Activated CD8-positive, alpha-beta memory T cell treated with anti-CD3 and anti-CD28 coated beads for 48 hours (primary cell): ENCODE data around the gene RPP25L.

Experiments used
- DNase-seq, 3 experiments: peaks; one replicate each; pipeline ENCODE4 v3.0.0-alpha.2; 2020; ENCODE audit warnings: low read depth in 2 of 3, low spot score in 2 of 3

Gene RPP25L

DNA sequence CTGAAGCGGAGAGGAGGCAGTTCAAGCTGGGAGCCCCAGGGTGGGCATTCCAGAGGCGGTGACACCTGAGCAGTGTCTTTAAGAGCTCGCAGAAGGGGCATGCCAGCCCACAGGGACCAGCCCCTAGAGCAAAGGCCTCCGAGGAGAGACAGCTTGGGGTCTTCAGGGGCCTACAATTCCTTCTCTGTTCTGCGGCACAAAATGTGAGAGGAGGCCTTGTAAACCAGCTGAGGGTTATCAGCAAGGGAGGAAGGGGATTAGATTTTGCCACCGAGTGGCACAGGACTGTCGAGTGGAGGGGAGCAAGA is 26.2 kb upstream of the RPP25L start:
- no peak for DNase-seq

DNA sequence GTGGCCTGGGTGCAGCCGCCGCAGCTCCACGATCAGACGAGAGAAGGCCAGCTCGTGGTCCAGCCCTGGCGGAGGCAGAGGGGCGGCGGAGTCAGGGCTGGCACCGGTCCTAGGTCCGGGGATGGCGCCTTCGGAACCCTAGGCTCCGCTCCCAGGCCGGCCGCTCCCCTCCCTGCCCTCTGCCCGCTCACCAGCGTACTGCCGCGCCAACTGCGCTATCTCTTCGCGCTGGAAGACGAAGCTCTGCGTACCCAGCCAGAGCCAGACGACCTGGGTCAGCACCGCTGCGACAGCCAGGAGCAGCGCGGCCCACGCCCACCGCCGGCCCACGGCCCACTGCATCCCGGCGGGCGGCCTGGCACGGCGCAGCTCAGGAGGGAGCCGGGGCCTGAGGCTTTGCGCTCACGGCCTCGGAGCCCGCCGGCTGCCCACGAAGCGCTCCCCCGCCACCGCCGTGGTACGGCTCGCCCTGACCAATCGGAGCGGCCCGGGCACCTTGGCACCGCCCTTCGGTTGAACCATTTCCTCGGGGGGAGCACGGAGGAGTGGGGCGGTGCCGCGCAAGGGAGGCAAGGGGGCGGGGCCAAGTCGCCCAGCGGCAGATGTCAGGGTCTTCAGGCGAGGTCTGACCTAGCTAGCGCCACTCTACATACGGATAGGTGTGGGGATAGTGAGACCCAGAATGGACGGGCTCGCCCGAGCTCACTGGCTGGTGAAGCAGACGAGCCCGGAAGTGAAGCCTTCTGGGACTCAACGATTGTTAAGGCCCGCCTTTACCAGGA is 25.6 kb upstream of the RPP25L start, which contains the start of gene SIGMAR1:
Gene SIGMAR1, minus strand, starts transcription at position 432 of the 782 bp plus-strand sequence. Its CDS starts 90 bp downstream, at position 342.
- peak; percentile 81 to 90 (median 89) for DNase-seq

DNA sequence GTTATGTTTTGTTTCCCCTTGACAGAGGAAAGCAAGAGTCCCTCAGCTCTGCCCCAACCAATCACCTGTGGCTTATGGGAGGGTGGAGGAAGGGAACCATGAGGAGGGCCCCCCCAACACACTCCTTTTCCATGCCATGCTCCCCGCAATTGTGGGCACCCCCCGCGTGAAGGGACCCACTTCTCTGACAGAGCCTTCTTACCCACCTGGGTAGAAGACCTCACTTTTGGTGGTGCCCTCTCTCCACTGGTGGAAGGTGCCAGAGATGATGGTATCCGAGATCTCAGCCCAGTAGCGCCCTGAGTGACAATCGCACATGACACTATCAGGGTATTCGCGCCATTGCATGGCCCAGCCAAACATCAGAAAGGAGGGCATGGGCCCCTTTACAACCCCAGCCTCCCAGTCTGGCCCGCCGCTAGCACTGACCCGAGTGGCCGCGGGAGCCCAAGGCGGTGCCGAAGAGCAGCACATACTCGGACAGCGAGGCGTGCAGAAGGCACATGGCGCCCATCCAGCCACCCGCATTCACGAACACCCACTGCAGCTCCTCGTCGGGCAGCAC is 25.0 kb upstream of the RPP25L start:
- DNase-seq = no peak

DNA sequence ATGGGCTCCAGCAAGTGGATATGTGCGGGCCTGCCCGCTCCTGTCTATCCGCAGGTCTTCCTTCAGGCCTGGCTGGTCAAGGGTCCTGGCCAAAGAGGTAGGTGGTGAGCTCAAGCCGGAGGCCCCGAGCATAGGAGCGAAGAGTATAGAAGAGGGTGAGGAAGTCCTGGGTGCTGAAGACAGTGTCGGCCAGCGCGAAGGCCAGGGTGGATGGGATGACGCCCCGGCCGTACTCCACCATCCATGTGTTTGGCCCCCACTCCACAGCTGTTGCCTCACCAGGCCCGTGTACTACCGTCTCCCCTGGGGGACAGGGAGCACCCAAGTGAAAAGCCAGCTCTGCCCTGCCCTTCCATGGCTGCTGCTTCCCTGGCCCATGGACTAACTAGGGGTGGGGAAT is 23.7 kb upstream of the RPP25L start:
- no peak for DNase-seq

DNA sequence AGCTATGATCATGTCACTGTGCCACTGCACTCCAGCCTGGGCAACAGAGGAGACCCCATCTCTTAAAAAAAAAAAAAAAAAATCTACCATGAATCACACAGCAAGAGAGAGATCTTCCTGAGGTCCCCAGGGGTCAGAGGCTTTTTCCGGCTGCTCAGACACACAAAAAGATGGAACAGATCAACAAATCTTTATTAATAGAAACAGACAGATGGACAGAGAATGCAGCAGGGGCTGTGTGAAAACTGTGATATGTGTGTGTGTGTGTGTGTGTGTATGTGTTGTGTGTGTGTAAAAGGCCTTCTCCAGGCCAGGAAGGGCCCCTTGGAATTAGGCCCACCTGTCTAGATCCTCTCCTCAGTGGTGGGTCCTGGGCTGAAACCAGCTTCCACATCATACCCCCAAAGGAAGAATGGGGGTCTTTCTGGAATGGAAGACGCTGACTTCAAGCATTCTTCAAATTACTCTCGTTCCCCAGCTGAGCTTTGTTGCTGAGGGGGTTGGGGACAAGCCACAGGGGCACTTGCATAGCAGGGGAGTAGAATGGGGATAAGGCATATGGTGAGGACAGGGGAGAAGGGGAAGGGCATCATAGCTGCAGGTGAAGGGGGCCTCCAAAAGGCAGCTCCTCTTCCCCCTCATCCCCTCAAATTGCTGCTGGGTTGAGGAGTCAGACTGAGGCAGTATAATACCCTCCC is 22.8 kb upstream of the RPP25L start:
- no peak for DNase-seq

DNA sequence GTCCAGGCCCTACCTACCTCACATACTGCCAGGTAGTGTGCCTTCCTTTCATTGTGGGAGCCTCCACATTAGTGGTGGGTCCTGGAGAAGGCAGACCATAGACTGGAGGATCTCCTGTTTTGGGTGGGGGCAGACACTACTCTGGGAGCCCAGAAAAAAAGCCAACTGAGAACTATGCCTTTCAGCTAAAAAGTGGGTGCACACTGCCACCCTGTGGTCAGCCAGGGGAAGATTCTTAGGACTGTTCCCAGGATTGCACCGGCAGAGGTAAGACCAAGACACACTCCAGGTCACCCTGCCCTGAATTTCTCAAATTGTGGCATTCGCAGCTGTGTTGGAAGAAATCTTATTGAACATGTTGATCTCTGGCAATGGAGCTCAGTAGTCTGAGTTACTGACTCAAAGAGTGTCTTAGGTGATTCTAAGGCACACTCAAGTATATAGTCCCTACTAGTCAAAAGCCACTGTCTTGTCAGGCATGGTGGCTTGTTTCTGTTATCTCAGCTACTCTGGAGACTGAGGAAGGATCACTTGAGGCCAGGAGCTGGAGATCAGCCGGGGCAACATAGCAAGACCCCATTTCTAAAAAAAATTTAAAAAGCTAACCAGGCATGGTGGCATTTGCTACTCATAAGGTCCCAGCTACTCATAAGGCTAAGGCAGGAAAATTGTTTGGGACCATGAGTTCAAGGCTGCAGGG is 22.1 kb upstream of the RPP25L start:
- DNase-seq = peak in 1 of 3 experiments; percentile 40

DNA sequence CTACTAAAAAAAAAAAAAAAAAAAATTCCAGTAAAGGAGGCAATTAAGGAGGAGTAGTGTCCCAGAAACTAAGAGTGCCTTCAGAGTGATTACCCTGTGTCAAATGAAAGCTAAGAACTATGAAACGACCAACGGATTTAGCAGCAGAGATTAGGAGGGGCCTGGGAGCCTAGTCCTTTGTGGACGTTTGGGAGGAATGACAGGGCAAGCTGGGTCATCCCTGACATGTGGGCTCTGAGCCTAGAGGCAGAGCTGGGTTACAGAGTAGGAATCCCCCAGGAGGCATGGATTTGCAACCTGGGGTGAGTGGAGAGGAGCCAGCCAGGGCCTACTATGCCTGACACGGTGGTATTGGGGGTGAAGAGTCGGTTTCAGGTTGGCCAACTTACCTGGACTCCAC is 21.3 kb upstream of the RPP25L start:
- DNase-seq = no peak

DNA sequence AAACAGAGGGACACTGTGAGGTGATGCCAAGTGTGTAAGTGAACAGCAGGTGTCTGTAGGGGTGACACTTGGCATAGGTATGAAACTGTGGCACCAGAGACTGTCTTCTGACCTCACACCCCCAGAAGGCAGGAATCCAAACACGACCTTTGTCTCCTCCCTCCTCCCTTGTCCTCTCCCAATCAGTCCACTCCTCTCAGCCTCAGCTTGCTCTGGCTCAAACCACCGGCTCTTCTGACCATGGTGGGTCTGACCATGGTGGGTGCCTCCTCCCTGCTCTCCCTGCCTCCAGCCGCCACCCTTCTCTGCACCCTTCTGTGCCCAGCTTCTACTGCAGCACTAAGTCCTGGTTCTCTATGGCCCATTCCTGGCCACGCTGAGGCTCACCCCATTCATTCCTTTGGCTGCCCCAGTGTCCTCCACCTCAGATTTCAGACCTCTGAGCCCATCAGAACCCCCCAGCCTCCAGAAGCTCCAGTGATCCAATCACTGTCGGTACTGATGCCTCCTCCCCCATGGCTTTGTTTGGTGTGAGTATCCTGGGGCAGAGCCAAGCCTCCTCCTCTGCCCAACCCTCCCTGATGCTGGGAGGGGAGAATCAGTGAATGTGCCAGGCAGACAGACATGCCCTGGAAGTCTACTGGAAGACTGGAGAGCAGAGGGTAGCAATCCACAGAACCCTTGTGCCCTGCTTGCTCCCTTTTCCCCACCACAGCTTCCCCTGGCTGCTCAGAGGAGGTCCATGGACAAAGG is 18.7 kb upstream of the RPP25L start:
- DNase-seq = no peak

DNA sequence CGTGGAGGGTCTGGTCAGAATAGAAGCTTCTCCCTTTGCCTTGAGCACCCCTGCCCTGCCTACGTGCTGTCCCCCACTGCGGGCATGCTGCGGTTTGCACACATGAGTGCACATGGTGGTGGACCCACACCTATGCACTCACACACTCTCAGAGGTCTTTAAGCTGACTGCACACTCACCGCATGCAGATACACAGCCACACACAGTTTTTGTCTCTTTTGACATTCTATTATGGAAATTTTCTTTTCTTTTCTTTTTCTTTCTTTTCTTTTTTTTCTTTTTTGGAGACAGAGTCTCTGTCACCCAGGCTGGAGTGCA is 17.6 kb upstream of the RPP25L start:
- DNase-seq = no peak

DNA sequence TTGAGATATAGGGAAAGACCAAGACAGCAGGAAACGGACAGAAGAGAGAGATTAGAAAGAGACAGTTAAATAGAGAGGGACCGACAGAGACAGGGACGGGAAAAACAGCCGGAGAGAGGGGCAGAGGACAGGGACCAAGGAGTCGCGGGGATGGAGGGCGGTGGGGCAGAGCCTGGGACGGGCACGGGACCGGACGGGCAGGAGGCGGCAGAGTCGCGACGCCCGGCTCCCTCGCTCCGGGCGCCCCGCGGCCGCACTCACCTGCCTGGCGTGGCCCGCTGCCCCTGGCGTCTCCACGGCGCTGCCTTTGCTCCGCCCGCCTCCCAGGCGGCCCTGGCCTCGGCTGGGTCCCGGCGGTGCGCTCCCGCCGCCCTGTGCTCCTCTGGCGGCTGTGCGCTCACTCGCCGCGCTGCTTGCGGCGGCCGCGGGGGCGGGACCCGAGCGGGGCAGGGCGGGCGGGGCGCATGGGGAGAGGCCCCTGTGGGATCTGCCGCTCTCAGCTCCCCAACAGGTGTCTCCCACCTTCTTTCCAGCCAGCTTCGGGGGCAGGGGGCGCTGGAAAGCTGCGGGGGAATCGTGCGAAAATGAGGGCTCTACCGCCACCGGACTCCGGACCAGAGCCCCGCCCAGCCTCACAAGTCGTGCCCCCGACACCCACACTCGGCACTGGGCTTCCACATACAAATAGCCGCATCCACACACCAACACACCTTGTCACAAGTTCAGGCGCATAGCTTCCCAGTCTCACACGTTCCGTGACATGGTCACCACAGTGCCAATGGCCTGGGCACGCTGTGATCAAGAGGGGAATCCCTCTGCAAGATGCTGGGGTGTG is 17.0 kb upstream of the RPP25L start, which contains the start of gene ARID3C:
Gene ARID3C, minus strand, starts transcription at position 411 of the 835 bp plus-strand sequence. CDS start 1,052 bp downstream, outside the sequence.
- no peak for DNase-seq

DNA sequence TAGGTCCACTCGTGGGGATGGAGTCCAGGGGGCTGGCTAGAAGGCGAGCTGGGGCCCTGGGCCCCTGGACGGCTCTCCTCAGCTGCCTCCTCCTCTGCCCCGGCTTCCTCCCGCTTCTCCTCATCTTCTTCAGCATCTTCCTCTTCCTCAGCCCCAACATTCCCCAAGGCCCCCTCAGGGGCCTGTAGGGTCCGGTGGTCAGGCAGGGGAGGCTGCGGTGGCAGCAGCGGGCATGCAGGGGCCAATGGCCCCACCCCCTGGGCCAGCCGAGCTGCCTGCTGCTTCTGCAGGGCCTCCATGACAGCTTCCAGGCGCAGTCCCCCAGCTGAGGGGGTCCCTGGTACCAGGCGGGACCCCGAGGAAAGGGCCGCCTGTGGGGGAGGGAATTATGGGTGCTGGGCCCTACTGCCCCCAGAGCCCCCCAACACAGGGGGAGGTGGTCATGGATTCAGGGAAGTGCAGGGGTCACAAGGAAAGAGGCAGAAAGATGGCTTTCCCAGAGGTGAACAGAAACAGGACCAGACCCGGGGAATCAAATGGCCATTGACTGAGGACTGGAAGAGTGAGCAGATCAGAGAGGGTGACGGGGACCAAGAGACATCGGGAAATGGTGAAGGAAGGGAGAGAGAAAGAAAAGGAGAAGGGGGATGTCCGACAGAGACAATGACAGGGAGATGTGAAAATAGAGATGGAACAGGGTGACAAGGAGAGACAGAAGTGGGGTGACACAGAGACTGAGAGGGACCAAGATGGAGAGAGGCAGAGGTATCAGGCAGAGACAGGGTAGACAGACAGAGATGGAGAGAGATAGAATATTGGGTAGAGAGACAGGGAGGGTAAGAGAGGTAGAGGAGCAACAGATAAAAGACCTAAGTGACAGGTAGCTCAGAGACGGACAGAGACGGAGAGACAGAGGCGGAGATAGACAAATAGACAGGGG is 16.1 kb upstream of the RPP25L start:
- DNase-seq = no peak

DNA sequence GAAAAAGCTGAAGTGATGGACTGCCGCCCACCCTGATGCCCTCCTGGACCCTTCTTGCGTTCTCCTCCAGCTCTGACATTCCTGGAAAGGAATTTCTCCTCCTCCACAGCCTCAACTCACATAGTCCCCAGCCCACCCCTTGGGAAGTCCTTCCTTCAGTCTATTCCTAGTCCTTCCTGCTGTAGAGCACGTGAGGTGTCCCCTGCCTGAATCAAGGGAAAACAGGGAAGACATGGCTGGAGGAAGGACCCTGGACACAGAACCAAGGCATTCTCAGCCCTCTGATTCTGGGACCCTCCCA is 13.2 kb upstream of the RPP25L start:
- no peak for DNase-seq

DNA sequence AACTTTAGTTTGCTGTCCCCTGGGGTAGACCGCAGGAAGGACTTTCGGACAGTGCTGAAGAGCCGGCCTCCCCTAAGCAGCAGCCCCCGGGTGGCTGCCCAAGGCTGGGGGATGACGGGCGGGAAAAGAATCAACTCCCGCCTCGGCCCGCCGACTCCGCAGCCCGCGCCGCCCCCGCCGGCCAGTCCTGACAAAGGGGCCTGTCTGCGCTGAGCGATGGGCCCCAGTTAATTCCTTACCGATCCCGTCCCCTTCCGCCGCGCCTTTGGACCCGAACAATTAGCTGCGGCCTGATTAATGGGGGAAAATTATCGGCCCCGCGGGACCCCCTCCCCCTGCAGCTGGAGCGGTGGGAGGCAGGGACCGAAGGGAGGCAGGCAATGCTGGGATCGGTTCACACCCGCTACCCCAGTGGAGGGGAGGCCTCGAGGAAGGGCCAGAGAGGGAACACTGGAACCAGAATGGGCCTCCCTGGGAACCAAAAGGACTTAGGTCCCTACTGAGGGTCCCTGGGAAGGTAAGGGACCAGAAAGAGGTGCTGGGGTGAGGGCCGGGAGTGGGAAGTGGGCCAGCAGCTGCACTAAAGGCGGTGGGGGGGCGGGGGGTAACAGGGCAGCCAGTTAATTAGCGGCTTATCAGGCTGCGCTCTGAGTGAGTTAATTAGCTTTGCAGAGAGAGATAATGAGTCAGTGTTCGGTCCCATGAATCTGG is 12.7 kb upstream of the RPP25L start:
- no peak for DNase-seq

DNA sequence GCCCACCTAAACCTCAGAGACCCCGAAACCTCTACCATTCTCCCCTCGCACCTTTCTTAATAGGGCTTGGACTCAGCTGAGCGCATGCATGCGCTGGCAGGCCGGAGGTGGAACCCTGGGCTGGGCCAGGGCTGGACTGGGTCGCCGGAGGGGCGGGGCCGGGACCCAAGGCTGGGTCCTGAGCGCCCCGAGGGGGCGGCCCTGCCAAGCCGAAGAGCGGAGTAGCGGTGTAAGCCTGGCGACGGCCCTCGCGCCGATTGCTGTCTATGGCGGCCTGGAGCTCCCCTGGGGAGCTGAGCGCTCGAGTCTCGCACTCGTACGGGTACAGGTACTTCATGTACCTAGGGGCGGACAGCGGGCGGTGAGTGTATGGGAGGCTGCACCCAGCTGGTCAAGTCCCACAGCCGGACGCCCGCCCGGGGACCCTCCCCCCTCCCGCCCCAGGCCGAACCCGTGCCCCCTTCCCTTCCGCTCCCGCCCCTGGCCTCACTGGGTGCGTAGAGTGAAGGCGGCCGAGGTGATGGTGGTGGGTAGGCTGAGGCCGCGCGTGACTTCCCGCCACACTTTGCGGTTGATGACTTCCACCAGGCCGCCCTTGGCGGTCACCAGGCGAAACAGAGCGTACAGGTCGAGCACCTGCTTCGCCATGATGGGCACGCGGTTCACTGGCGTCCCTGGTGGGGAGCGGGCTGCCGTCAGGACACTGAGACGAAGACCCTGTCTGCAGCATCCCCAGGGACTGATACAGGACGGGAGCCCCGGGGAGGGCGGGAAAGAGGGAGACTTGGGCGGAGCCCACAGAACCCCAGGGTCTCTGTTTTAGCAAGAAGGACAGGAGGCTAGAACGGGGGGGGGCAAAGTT is 11.7 kb upstream of the RPP25L start:
- no peak for DNase-seq

DNA sequence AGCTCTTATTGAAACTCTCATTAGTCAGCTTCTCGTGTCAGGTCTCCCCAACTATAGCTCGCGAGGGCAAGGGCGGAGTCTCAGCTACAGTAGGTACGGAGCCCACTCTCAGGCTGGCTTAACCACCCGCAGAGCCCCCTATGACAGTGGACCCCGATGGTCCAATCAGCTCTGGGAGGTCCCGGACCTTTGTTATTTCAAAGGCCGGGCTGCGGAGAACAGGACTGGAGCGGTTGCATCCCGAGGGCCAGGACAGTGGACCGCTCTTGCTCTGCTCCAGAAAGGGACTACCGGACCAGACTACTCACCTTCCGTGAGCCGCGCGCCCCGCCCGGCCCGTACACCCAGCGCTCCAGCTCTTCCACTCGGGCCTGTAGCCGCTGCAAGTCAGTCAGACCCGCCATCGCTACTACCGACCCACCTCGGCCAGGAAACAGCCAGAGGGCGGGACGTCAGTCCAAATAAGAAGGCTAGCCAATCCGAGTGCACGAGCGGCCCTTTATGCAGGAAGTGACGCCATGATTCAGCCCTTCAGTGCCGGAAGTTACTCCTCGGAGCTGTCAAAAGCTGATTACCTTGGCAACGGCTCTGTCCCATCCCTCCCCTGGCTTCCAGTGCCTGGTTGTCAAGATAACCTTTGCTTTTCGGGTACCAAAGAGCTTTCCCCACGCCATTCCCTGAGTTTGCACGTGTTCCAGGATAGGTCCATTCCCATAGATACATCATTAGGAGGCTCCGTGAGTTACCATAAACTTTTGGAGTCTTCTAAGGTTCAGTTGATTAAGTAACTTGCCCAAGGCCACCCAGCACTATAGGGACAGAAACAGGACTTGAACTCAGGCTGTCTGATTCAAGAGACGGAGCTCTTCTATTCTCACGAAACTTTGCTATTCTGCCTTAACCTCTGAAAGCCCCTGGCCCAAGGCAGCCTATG is 8.4 kb upstream of the RPP25L start, which contains the start of gene DCTN3:
Gene DCTN3, minus strand, starts transcription at position 435 of the 934 bp plus-strand sequence. Its CDS starts 31 bp downstream, at position 404.
- peak; percentile 57 to 69 (median 67) for DNase-seq

DNA sequence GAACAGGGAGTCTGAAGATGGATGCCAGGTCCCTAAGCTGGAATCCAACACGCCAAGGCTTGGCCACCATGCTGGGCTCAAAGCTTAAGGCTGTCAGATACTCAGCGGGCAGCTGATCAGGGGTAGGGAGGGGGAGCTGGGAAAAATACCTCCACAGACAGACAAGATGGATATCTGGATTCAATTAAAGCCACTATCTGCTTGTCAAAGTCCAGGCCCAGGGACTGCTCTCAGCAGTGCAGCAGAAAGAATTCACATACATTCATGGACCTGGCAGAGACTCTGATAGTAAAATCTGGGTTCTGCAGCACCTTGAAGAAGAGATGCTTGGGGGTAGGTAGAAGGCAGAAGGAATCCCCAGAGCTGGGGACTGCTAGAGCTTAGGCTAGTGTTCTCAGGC is 3.2 kb upstream of the RPP25L start:
- DNase-seq = no peak
